HCT116 (cell line): Measurements from ENCODE around the gene COL4A4.

ENCODE experiments used
- CBX3 ChIP-seq: IDR thresholded peaks from 2 replicates; pipeline ENCODE4 v1.6.1; 2012; ENCODE audit warnings: low read depth
- CTCF ChIP-seq, 3 experiments: fragments of 200-600 bp in 1 of 3; sonication (generic) in 1 of 3; IDR thresholded peaks in 2 of 3; conservative IDR thresholded peaks in 1 of 3; 2 replicates each; pipeline ENCODE4 v1.5.1; 2012 to 2017; ENCODE audit warnings: low read depth in 2 of 3, low read length in 2 of 3, antibody characterized with exemption in 1 of 3, borderline replicate concordance in 1 of 3, control low read depth in 1 of 3, mild to moderate bottlenecking in 1 of 3, mixed read lengths in 1 of 3, mixed run types in 1 of 3, moderate library complexity in 1 of 3; ENCODE audit not compliant: insufficient read depth in 1 of 3
- EGR1 ChIP-seq: IDR thresholded peaks from 2 replicates; pipeline ENCODE4 v1.6.1; 2012; ENCODE audit warnings: low read depth
- EZH2phosphoT487 ChIP-seq: fragments of 200-600 bp; IDR thresholded peaks from 2 replicates; pipeline ENCODE4 v1.6.1; 2018; ENCODE audit warnings: antibody characterized with exemption, borderline replicate concordance
- MAX ChIP-seq: IDR thresholded peaks from 2 replicates; pipeline ENCODE4 v1.6.1; 2012
- POLR2A ChIP-seq: IDR thresholded peaks from 2 replicates; pipeline ENCODE4 v1.7.0; 2011; ENCODE audit warnings: borderline replicate concordance; ENCODE audit not compliant: insufficient read depth, insufficient read length; ENCODE audit errors: extremely low read depth
- RAD21 ChIP-seq: IDR thresholded peaks from 2 replicates; pipeline ENCODE4 v1.6.1; 2012; ENCODE audit warnings: low read depth, mild to moderate bottlenecking
- REST ChIP-seq: IDR thresholded peaks from 2 replicates; pipeline ENCODE4 v1.6.1; 2012; ENCODE audit warnings: low read depth
- SP1 ChIP-seq: IDR thresholded peaks from 2 replicates; pipeline ENCODE4 v1.6.1; 2012; ENCODE audit warnings: low read depth
- SRF ChIP-seq: IDR thresholded peaks from 2 replicates; pipeline ENCODE4 v1.6.1; 2012; ENCODE audit warnings: low read depth
- YY1 ChIP-seq: IDR thresholded peaks from 2 replicates; pipeline ENCODE4 v1.6.1; 2011; ENCODE audit warnings: low read length, low read depth, moderate library complexity, mild to moderate bottlenecking; ENCODE audit not compliant: insufficient replicate concordance; ENCODE audit errors: extremely low read depth

- TF ChIP-seq CTCF (IDR thresholded peaks at IDR 0.05 in 2 of 3, conservative IDR thresholded peaks at IDR 0.05 in 1 of 3; ENCODE audit: borderline replicate concordance in 1 of 3, insufficient read depth in 1 of 3, low read depth in 2 of 3, low read length in 2 of 3) (no peak), SP1 (no peak), POLR2A (no peak), REST (no peak), YY1 (no peak), RAD21 (no peak), CBX3 (no peak), SRF (no peak), EGR1 (no peak), EZH2phosphoT487 (no peak), MAX (no peak)
Measured at GRCh38 chr2:227198866-227199265, 34.9 kb upstream of the COL4A4 start.
